Stimulated activated CD4-positive, alpha-beta T cell treated with anti-CD3 and anti-CD28 coated beads, Interleukin-1b, Interleukin-23, amount 100 ng/mL, for 24 hours (primary cell): ENCODE data around the gene C5orf58.

Experiments used
- DNase-seq, 4 experiments: peaks; one replicate each; pipeline ENCODE4 v3.0.0-alpha.2; 2020; ENCODE audit warnings: low read depth in 4 of 4, low spot score in 1 of 4

The C5orf58 gene

GRCh38 chr5:170232786-170233185 lies at the start of gene C5orf58:
TSS of gene C5orf58 (plus strand) at chr5:170232985. CDS start at chr5:170234977, 1,992 bp downstream.
- DNase-seq = no peak

GRCh38 chr5:170183816-170184687 lies 48.7 kb upstream of the C5orf58 start:
- DNase-seq = peak in 1 of 4 experiments; percentile 43

- DNase-seq = no peak
Observed at GRCh38 chr5:170184737-170185136, 48.0 kb upstream of the C5orf58 start.

GRCh38 chr5:170186156-170186555 lies 46.6 kb upstream of the C5orf58 start:
- DNase-seq = no peak

- no peak for DNase-seq
Observed at GRCh38 chr5:170186856-170187255, 45.9 kb upstream of the C5orf58 start.

- DNase-seq = no peak
Observed at GRCh38 chr5:170190436-170191134, 42.2 kb upstream of the C5orf58 start.

GRCh38 chr5:170192829-170193228 lies 40.0 kb upstream of the C5orf58 start:
- no peak for DNase-seq

GRCh38 chr5:170195961-170196360 lies 36.8 kb upstream of the C5orf58 start:
- no peak for DNase-seq

GRCh38 chr5:170200876-170201275 lies 31.9 kb upstream of the C5orf58 start:
- no peak for DNase-seq

GRCh38 chr5:170201311-170201710 lies 31.5 kb upstream of the C5orf58 start:
- DNase-seq = no peak

GRCh38 chr5:170202117-170202516 lies 30.7 kb upstream of the C5orf58 start:
- no peak for DNase-seq

- no peak for DNase-seq
Observed at GRCh38 chr5:170204202-170204601, 28.6 kb upstream of the C5orf58 start.

- DNase-seq = no peak
Observed at GRCh38 chr5:170206216-170206615, 26.6 kb upstream of the C5orf58 start.

GRCh38 chr5:170206958-170207357 lies 25.8 kb upstream of the C5orf58 start:
- no peak for DNase-seq

- DNase-seq = no peak
Observed at GRCh38 chr5:170211575-170212334, 21.0 kb upstream of the C5orf58 start.

- no peak for DNase-seq
Observed at GRCh38 chr5:170216257-170216864, 16.4 kb upstream of the C5orf58 start.

- no peak for DNase-seq
Observed at GRCh38 chr5:170217831-170218230, 15.0 kb upstream of the C5orf58 start.

GRCh38 chr5:170218726-170219125 lies 14.1 kb upstream of the C5orf58 start:
- DNase-seq = no peak

- DNase-seq = no peak
Observed at GRCh38 chr5:170219615-170220014, 13.2 kb upstream of the C5orf58 start.

GRCh38 chr5:170220191-170220590 lies 12.6 kb upstream of the C5orf58 start:
- no peak for DNase-seq

GRCh38 chr5:170221327-170221741 lies 11.5 kb upstream of the C5orf58 start:
- DNase-seq = no peak
